Liver (tissue), 9 donors: ENCODE results near the gene HIF3A. TPM values are rescaled to one million over a fixed set of nuclear protein-coding genes. Genes with fewer than 3 reads are reported as not detected.

Source experiments
- DNase-seq: peaks from one replicate; pipeline ENCODE4 v3.0.0-alpha.2; 2017; ENCODE audit warnings: low spot score
- H3K27ac ChIP-seq, 2 donors: one replicate each; pipeline ENCODE4 v1.7.0; 2013; ENCODE audit warnings: inconsistent platforms in 2 of 2, low read length in 2 of 2, control low read depth in 1 of 2, low read depth in 1 of 2, mild to moderate bottlenecking in 1 of 2
- H3K27me3 ChIP-seq, 4 donors: one replicate each; pipeline versions ENCODE4 v1.6.1 to v1.7.0; 2013; ENCODE audit warnings: low read length in 3 of 4, inconsistent platforms in 1 of 4, mild to moderate bottlenecking in 1 of 4, moderate library complexity in 1 of 4; ENCODE audit not compliant: control insufficient read depth in 4 of 4, insufficient read depth in 4 of 4
- H3K36me3 ChIP-seq, 4 donors: one replicate each; pipeline versions ENCODE4 v1.6.1 to v1.7.0; 2013; ENCODE audit warnings: low read length in 3 of 4, mild to moderate bottlenecking in 3 of 4, low read depth in 1 of 4, moderate library complexity in 1 of 4; ENCODE audit not compliant: control insufficient read depth in 4 of 4, insufficient read depth in 3 of 4
- H3K4me1 ChIP-seq, 4 donors: one replicate each; pipeline versions ENCODE4 v1.6.1 to v1.7.0; 2013; ENCODE audit warnings: low read length in 3 of 4, mild to moderate bottlenecking in 3 of 4, moderate library complexity in 1 of 4; ENCODE audit not compliant: control insufficient read depth in 4 of 4, insufficient read depth in 4 of 4
- H3K4me3 ChIP-seq, 3 donors: one replicate each; pipeline versions ENCODE4 v1.6.1 to v1.7.0; 2013; ENCODE audit warnings: low read length in 3 of 3, control low read depth in 1 of 3, low read depth in 1 of 3, mild to moderate bottlenecking in 1 of 3
- H3K9ac ChIP-seq, 2 donors: one replicate each; pipeline ENCODE4 v1.7.0; 2013; ENCODE audit warnings: low read length in 2 of 2, mild to moderate bottlenecking in 2 of 2, moderate library complexity in 2 of 2, control low read depth in 1 of 2, low read depth in 1 of 2
- H3K9me3 ChIP-seq, 4 donors: one replicate each; pipeline versions ENCODE4 v1.6.1 to v1.7.0; 2013; ENCODE audit warnings: low read length in 3 of 4; ENCODE audit not compliant: control insufficient read depth in 4 of 4
- EGR1 ChIP-seq, 2 donors: IDR thresholded peaks; 2 replicates each; pipeline ENCODE4 v1.6.1; 2016 to 2018; ENCODE audit warnings: antibody characterized with exemption in 2 of 2, low read depth in 2 of 2
- FOXA1 ChIP-seq: IDR thresholded peaks from 2 replicates; pipeline ENCODE4 v1.6.1; 2016; ENCODE audit warnings: antibody characterized with exemption
- FOXA2 ChIP-seq: IDR thresholded peaks from 2 replicates; pipeline ENCODE4 v1.6.1; 2016; ENCODE audit warnings: antibody characterized with exemption
- GABPA ChIP-seq, 2 donors: IDR thresholded peaks in 1 of 2; conservative IDR thresholded peaks in 1 of 2; 2 replicates each; pipeline ENCODE4 v1.6.1; 2016; ENCODE audit warnings: antibody characterized with exemption in 2 of 2, mild to moderate bottlenecking in 1 of 2, moderate library complexity in 1 of 2
- HNF4A ChIP-seq, 2 donors: conservative IDR thresholded peaks; 2 replicates each; pipeline ENCODE4 v1.6.1; 2016; ENCODE audit warnings: antibody characterized with exemption in 2 of 2, mild to moderate bottlenecking in 2 of 2
- HNF4G ChIP-seq: IDR thresholded peaks from 2 replicates; pipeline ENCODE4 v1.6.1; 2016; ENCODE audit warnings: antibody characterized with exemption
- JUND ChIP-seq, 2 donors: IDR thresholded peaks; 2 replicates each; pipeline ENCODE4 v1.6.1; 2016; ENCODE audit warnings: antibody characterized with exemption in 2 of 2
- RAD21 ChIP-seq, 2 donors: IDR thresholded peaks; 2 replicates each; pipeline ENCODE4 v1.6.1; 2016; ENCODE audit warnings: antibody characterized with exemption in 2 of 2, mild to moderate bottlenecking in 2 of 2
- RXRA ChIP-seq, 2 donors: IDR thresholded peaks; 2 replicates each; pipeline ENCODE4 v1.6.1; 2017 to 2018; ENCODE audit warnings: antibody characterized with exemption in 2 of 2, mild to moderate bottlenecking in 1 of 2
- SP1 ChIP-seq: IDR thresholded peaks from 2 replicates; pipeline ENCODE4 v1.6.1; 2018; ENCODE audit warnings: antibody characterized with exemption, mild to moderate bottlenecking
- TAF1 ChIP-seq: conservative IDR thresholded peaks from 2 replicates; pipeline ENCODE4 v1.6.1; 2016; ENCODE audit warnings: antibody characterized with exemption, mild to moderate bottlenecking
- WGBS: extraction: QIAGEN DNeasy Blood & Tissue Kit; methylation state at CpG from one replicate; pipeline ENCODE4 v1.1.7; 2013; 5-methylcytosine and 5-hydroxymethylcytosine counted together
- polyA plus RNA-seq, 2 donors: library from polyadenylated mRNA; stranded (reverse) in 1 of 2; unstranded in 1 of 2; fragments of 200-250 nt in 1 of 2; fragments of >200 nt in 1 of 2; fragmentation: Nextera tagmentation in 1 of 2; extraction: Ambion mirVana in 1 of 2; gene quantifications; one replicate each; pipeline versions ENCODE4 v1.2.1 to v1.2.3, GENCODE V29; 2013 to 2015
- total RNA-seq, 2 donors: library from RNA; depleted of rRNA; stranded (reverse); fragments of >200 nt; gene quantifications; one replicate each; pipeline ENCODE4 v1.2.3, GENCODE V29; 2014
- TF ChIP-seq, protein P1 (sequence below): IDR thresholded peaks from 2 replicates; pipeline ENCODE4 v1.6.1; 2016; ENCODE audit warnings: antibody characterized with exemption, mild to moderate bottlenecking
- TF ChIP-seq, protein P2 (sequence below): fragments of 150-350 bp; IDR thresholded peaks from 2 replicates; pipeline ENCODE4 v1.5.1; 2017; ENCODE audit warnings: improper control_type of control experiment, low read depth, low read length; ENCODE audit not compliant: missing input control
- TF ChIP-seq, protein P3 (sequence below): IDR thresholded peaks from 2 replicates; pipeline ENCODE4 v1.6.1; 2016; ENCODE audit warnings: antibody characterized with exemption
- TF ChIP-seq, protein P4 (sequence below): IDR thresholded peaks from 2 replicates; pipeline ENCODE4 v1.6.1; 2016; ENCODE audit warnings: antibody characterized with exemption
- donor health status: healthy.
- donor health status: healthy.
- donor health status: healthy.
- donor health status: healthy.
- donor health status: healthy.

The HIF3A gene
- total and polyA plus RNA-seq, 4 donors, result 2.2 to 20.5 (median 6.8) TPM

DNA sequence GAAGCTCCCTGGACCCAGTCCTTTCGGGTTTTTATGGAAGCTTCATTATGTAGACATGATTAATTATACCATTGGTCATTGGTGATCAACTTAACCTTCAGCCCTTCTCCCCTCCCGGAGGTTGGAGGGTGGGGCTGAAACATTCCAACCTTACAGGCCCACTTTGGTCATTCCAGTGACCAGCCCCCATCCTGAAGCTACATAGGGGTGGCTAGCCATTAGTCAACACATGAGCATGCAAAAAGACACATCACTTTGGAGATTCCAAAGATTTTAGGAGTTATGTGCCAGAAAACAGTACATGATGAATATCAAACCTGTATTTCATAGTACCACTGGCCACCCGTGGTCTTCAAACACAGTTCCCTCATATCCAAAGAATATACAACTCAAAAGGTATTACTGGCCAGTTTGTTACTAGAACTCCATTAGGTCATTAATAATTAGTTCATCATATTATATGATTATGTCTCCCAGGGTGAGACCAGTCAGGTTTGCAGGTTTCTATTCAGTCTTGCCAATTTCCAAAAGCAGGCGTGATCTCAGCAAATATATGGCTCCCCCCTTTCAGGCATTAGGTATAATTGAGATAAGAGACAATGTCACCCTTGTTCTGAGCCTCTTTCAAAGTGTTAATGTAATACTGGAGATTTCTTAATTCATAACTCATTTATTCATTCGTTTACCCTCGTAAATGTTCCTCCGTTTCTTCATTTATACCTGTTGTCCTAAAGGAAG is 61.2 kb downstream of the HIF3A start:
- Histone ChIP-seq H3K27me3 (no peaks in the 10 kb centered on the region), H3K27ac (no peak overlapping the region), H3K36me3 (peaks cover 0 to 8% (median 2%) of the 10 kb centered on the region in 4 donors), H3K9me3 (no peaks in the 10 kb centered on the region), H3K4me3 (no peak overlapping the region), H3K4me1 (peaks cover 19 to 34% (median 27%) of the 10 kb centered on the region in 4 donors), H3K9ac (no peak overlapping the region)
- DNase-seq, result no peak
- no peak for TF ChIP-seq SP1
- no peak for TF ChIP-seq RAD21 (IDR thresholded peaks at IDR 0.05)
- no peak for TF ChIP-seq HNF4G
- no peak for TF ChIP-seq FOXA1
- no peak for TF ChIP-seq RXRA (IDR thresholded peaks at IDR 0.05)
- TF ChIP-seq HNF4A (conservative IDR thresholded peaks at IDR 0.05), result no peak
- WGBS, result 87% methylated on average over 7 of the region's 7 CpGs

DNA sequence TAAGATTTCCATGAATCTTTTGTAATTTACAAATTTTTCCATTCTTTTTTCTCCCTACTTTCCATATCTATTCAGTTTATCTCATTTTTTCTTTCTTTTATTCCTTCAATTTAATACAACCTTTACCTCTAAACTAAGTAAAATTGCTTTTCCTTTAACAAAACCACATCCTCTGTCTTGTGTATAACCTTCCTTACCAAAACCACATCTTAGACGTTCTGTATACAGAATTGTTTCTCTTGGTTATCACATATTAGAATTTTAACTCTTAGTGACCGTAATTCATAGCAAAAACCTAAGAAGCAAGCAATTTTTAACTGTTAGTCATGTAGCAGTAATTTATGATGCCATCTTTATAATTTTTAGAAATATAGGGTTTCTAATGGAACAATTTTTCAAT is 65.1 kb downstream of the HIF3A start:
- Histone ChIP-seq H3K27me3 (no peaks in the 10 kb centered on the region), H3K4me3 (no peak overlapping the region), H3K36me3 (peaks cover 0 to 4% (median under 1%) of the 10 kb centered on the region in 4 donors), H3K4me1 (peaks cover 5 to 28% (median 18%) of the 10 kb centered on the region in 4 donors), H3K9ac (no peak overlapping the region), H3K27ac (no peak overlapping the region), H3K9me3 (no peaks in the 10 kb centered on the region)
- WGBS, result 65% methylated on average over 2 of the region's 2 CpGs
- DNase-seq, result no peak
- no peak for TF ChIP-seq HNF4G
- TF ChIP-seq, protein P1, sequence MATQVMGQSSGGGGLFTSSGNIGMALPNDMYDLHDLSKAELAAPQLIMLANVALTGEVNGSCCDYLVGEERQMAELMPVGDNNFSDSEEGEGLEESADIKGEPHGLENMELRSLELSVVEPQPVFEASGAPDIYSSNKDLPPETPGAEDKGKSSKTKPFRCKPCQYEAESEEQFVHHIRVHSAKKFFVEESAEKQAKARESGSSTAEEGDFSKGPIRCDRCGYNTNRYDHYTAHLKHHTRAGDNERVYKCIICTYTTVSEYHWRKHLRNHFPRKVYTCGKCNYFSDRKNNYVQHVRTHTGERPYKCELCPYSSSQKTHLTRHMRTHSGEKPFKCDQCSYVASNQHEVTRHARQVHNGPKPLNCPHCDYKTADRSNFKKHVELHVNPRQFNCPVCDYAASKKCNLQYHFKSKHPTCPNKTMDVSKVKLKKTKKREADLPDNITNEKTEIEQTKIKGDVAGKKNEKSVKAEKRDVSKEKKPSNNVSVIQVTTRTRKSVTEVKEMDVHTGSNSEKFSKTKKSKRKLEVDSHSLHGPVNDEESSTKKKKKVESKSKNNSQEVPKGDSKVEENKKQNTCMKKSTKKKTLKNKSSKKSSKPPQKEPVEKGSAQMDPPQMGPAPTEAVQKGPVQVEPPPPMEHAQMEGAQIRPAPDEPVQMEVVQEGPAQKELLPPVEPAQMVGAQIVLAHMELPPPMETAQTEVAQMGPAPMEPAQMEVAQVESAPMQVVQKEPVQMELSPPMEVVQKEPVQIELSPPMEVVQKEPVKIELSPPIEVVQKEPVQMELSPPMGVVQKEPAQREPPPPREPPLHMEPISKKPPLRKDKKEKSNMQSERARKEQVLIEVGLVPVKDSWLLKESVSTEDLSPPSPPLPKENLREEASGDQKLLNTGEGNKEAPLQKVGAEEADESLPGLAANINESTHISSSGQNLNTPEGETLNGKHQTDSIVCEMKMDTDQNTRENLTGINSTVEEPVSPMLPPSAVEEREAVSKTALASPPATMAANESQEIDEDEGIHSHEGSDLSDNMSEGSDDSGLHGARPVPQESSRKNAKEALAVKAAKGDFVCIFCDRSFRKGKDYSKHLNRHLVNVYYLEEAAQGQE, result no peak
- TF ChIP-seq JUND (IDR thresholded peaks at IDR 0.05), result no peak
- TF ChIP-seq, protein P2, sequence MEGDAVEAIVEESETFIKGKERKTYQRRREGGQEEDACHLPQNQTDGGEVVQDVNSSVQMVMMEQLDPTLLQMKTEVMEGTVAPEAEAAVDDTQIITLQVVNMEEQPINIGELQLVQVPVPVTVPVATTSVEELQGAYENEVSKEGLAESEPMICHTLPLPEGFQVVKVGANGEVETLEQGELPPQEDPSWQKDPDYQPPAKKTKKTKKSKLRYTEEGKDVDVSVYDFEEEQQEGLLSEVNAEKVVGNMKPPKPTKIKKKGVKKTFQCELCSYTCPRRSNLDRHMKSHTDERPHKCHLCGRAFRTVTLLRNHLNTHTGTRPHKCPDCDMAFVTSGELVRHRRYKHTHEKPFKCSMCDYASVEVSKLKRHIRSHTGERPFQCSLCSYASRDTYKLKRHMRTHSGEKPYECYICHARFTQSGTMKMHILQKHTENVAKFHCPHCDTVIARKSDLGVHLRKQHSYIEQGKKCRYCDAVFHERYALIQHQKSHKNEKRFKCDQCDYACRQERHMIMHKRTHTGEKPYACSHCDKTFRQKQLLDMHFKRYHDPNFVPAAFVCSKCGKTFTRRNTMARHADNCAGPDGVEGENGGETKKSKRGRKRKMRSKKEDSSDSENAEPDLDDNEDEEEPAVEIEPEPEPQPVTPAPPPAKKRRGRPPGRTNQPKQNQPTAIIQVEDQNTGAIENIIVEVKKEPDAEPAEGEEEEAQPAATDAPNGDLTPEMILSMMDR, result no peak
- no peak for TF ChIP-seq GABPA (IDR thresholded peaks at IDR 0.05 in 1 of 2, conservative IDR thresholded peaks at IDR 0.05 in 1 of 2)
- TF ChIP-seq TAF1, result no peak

DNA sequence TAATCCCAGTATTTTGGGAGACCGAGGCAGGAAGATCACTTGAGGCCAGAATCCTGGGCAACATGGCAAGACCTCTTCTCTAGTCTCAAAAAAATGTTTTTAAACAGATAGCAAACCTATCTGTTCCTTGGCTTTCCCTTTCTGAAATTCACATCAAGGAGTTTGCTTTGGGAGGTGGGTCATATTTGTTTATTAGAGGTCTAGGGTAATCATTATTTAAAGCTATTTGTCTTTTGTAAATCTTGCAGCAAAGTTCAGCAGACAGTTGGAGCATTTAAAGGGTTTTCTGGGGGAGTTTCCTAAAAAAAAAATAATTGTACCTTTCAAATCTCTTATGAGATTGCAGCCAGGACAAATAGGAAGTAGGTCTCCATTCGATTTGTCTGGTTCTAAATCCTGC is 67.5 kb downstream of the HIF3A start:
- Histone ChIP-seq H3K9ac (no peak overlapping the region), H3K4me3 (peak overlapping the region in 1 of 3 donors; percentile 8), H3K9me3 (no peaks in the 10 kb centered on the region), H3K27me3 (no peaks in the 10 kb centered on the region), H3K4me1 (peaks cover 5 to 26% (median 18%) of the 10 kb centered on the region in 4 donors), H3K27ac (peak overlapping the region; percentile 3 to 19), H3K36me3 (peaks cover 1 to 7% (median 3%) of the 10 kb centered on the region in 4 donors)
- WGBS, result 37% methylated on average over 2 of the region's 2 CpGs
- no peak for DNase-seq
- TF ChIP-seq, protein P3, sequence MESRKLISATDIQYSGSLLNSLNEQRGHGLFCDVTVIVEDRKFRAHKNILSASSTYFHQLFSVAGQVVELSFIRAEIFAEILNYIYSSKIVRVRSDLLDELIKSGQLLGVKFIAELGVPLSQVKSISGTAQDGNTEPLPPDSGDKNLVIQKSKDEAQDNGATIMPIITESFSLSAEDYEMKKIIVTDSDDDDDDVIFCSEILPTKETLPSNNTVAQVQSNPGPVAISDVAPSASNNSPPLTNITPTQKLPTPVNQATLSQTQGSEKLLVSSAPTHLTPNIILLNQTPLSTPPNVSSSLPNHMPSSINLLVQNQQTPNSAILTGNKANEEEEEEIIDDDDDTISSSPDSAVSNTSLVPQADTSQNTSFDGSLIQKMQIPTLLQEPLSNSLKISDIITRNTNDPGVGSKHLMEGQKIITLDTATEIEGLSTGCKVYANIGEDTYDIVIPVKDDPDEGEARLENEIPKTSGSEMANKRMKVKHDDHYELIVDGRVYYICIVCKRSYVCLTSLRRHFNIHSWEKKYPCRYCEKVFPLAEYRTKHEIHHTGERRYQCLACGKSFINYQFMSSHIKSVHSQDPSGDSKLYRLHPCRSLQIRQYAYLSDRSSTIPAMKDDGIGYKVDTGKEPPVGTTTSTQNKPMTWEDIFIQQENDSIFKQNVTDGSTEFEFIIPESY, result no peak
- TF ChIP-seq FOXA1 (no peak), RAD21 (IDR thresholded peaks at IDR 0.05) (no peak), SP1 (no peak), HNF4G (no peak), EGR1 (IDR thresholded peaks at IDR 0.05; ENCODE audit: low read depth in 2 of 2) (no peak), GABPA (IDR thresholded peaks at IDR 0.05 in 1 of 2, conservative IDR thresholded peaks at IDR 0.05 in 1 of 2) (no peak), TAF1 (no peak), JUND (IDR thresholded peaks at IDR 0.05) (no peak), RXRA (IDR thresholded peaks at IDR 0.05) (no peak), HNF4A (conservative IDR thresholded peaks at IDR 0.05) (no peak), FOXA2 (no peak)
- TF ChIP-seq, protein P4, sequence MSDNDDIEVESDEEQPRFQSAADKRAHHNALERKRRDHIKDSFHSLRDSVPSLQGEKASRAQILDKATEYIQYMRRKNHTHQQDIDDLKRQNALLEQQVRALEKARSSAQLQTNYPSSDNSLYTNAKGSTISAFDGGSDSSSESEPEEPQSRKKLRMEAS, result no peak
- TF ChIP-seq, protein P2, result no peak
